ENCODE results near the gene TMEM82.

DNA sequence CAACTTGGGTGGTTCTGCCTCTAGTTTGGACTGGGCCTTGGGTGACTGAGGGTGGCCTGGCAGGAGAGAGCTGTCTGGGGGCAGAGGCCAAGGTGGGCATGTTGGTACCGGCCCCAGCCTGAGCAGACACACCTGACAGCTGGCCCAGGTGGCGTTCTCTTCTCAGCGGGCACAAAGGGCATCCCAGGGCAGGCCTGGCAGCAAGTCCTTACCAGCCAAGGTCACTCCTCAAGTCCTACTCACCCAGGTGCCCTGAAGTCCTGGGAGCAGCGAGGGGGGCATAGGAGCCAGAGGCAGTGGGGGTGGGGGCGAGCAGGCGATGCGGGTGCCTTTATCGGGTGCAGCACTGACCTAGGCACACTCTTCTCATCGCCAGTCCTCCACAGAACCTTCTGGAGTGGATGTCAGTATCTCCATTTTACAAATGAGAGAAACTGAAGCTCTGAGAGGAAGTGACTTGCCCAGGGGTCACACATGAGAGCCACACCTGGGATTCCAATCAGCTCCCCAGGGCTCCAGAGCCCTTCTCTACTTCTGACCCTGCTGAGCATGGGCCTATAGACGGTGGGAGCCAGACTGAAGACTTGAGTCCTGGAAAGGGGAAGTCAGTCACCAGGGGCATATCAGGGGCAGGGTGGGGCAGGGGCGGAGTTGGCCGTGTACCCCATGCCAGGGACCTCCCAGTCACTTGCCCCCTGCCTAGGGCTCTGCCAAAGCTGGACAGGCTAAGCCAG is 6.8 kb upstream of the TMEM82 start:
- TF ChIP-seq, protein P1, sequence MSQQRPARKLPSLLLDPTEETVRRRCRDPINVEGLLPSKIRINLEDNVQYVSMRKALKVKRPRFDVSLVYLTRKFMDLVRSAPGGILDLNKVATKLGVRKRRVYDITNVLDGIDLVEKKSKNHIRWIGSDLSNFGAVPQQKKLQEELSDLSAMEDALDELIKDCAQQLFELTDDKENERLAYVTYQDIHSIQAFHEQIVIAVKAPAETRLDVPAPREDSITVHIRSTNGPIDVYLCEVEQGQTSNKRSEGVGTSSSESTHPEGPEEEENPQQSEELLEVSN (IDR thresholded peaks at IDR 0.05; ENCODE audit: borderline replicate concordance in 1 of 2, extremely low read depth in 1 of 2, insufficient read depth in 1 of 2, insufficient read length in 1 of 2, low read depth in 1 of 2, low read length in 1 of 2, poor library complexity in 1 of 2, severe bottlenecking in 1 of 2): no peak
- TF ChIP-seq KLF6 (CRISPR knock-in tag; IDR thresholded peaks at IDR 0.05; ENCODE audit: borderline replicate concordance) (no peak), CTCF (IDR thresholded peaks at IDR 0.05 in 2 of 3, conservative IDR thresholded peaks at IDR 0.05 in 1 of 3; ENCODE audit: insufficient read depth in 2 of 3, low read depth in 1 of 3, low read length in 3 of 3) (no peak), JUND (IDR thresholded peaks at IDR 0.05; ENCODE audit: borderline replicate concordance, low read depth, low read length) (no peak), JUND (tag; IDR thresholded peaks at IDR 0.05; ENCODE audit: borderline replicate concordance, low read depth, low read length) (no peak), MXI1 (IDR thresholded peaks at IDR 0.05; ENCODE audit: low read depth, low read length) (no peak), MAFK (IDR thresholded peaks at IDR 0.05; ENCODE audit: low read length) (no peak)
